HepG2 (cell line): ENCODE data around the gene FAM171A2. TPM values are rescaled to one million over a fixed set of nuclear protein-coding genes. Genes with fewer than 3 reads are reported as not detected.
A peak's percentile ranks its signal among the peaks of the same experiment; 100 is the strongest.

Experiments used
- EED ChIP-seq: sonication (generic); formaldehyde crosslinking; IDR thresholded peaks from 2 replicates; pipeline ENCODE4 v1.5.0; 2020; ENCODE audit warnings: mild to moderate bottlenecking, missing genetic modification reagents
- FOXP1 ChIP-seq, 2 experiments: fragments of 450-650 bp in 1 of 2; IDR thresholded peaks; 2 replicates each; pipeline ENCODE4 v1.6.1; 2017 to 2018; ENCODE audit warnings: antibody characterized with exemption in 1 of 2
- GLMP ChIP-seq: sonication (generic); formaldehyde crosslinking; IDR thresholded peaks from 2 replicates; pipeline ENCODE4 v1.9.0; 2021; ENCODE audit warnings: missing genetic modification reagents, mild to moderate bottlenecking, borderline replicate concordance
- GMEB1 ChIP-seq: sonication (generic); formaldehyde crosslinking; IDR thresholded peaks from 2 replicates; pipeline ENCODE4 v1.5.1; 2020; ENCODE audit warnings: missing genetic modification reagents, mild to moderate bottlenecking, borderline replicate concordance
- HNF4G ChIP-seq, 2 experiments: sonication (generic) in 1 of 2; formaldehyde crosslinking in 1 of 2; IDR thresholded peaks; 2 replicates each; pipeline versions ENCODE4 v1.4.0 to v1.6.1; 2011 to 2020; ENCODE audit warnings: borderline replicate concordance in 2 of 2, low read depth in 2 of 2, mild to moderate bottlenecking in 2 of 2, low read length in 1 of 2, missing genetic modification reagents in 1 of 2, moderate library complexity in 1 of 2
- MAFF ChIP-seq: IDR thresholded peaks from 2 replicates; pipeline ENCODE4 v1.6.1; 2011; ENCODE audit warnings: low read depth, low read length, improper control_type of control experiment
- MLLT10 ChIP-seq: sonication (generic); formaldehyde crosslinking; IDR thresholded peaks from 2 replicates; pipeline ENCODE4 v1.4.0; 2020; ENCODE audit warnings: missing genetic modification reagents
- RXRB ChIP-seq: IDR thresholded peaks from 2 replicates; pipeline ENCODE4 v1.6.1; 2016; ENCODE audit warnings: borderline replicate concordance, missing genetic modification reagents, missing compliant biosample characterization
- SMAD3 ChIP-seq: sonication (generic); formaldehyde crosslinking; IDR thresholded peaks from 2 replicates; pipeline ENCODE4 v1.4.0; 2020; ENCODE audit warnings: missing genetic modification reagents
- SP5 ChIP-seq: IDR thresholded peaks from 2 replicates; pipeline ENCODE4 v1.6.1; 2016; ENCODE audit warnings: low read depth, borderline replicate concordance
- SUZ12 ChIP-seq: fragments of 150-350 bp; IDR thresholded peaks from 2 replicates; pipeline ENCODE4 v1.6.1; 2014; ENCODE audit warnings: low read depth, low read length
- YEATS2 ChIP-seq: sonication (generic); formaldehyde crosslinking; IDR thresholded peaks from 2 replicates; pipeline ENCODE4 v1.4.0; 2020; ENCODE audit warnings: missing genetic modification reagents, borderline replicate concordance
- ZEB1 ChIP-seq: IDR thresholded peaks from 2 replicates; pipeline ENCODE4 v1.6.1; 2012; ENCODE audit warnings: mild to moderate bottlenecking, low read depth, inconsistent platforms; ENCODE audit not compliant: insufficient replicate concordance
- ZNF101 ChIP-seq: sonication (generic); formaldehyde crosslinking; IDR thresholded peaks from 2 replicates; pipeline ENCODE4 v1.4.0; 2020; ENCODE audit warnings: mild to moderate bottlenecking, low read depth, missing genetic modification reagents, borderline replicate concordance
- ZNF12 ChIP-seq: sonication (generic); formaldehyde crosslinking; IDR thresholded peaks from 2 replicates; pipeline ENCODE4 v1.5.0; 2020; ENCODE audit warnings: missing genetic modification reagents
- ZNF234 ChIP-seq: sonication (generic); formaldehyde crosslinking; conservative IDR thresholded peaks from 2 replicates; pipeline ENCODE4 v1.5.1; 2020; ENCODE audit warnings: mild to moderate bottlenecking, missing genetic modification reagents
- ZNF576 ChIP-seq: sonication (generic); formaldehyde crosslinking; IDR thresholded peaks from 2 replicates; pipeline ENCODE4 v1.4.0; 2020; ENCODE audit warnings: mild to moderate bottlenecking, missing genetic modification reagents
- ZNF597 ChIP-seq: sonication (generic); formaldehyde crosslinking; IDR thresholded peaks from 2 replicates; pipeline ENCODE4 v1.5.0; 2020; ENCODE audit warnings: missing genetic modification reagents
- ZNF687 ChIP-seq: sonication (generic); formaldehyde crosslinking; IDR thresholded peaks from 2 replicates; pipeline ENCODE4 v1.5.1; 2020; ENCODE audit warnings: mild to moderate bottlenecking, missing genetic modification reagents, moderate library complexity
- ZNF788 ChIP-seq: sonication (generic); formaldehyde crosslinking; IDR thresholded peaks from 2 replicates; pipeline ENCODE4 v1.5.0; 2020; ENCODE audit warnings: mild to moderate bottlenecking, missing genetic modification reagents, borderline replicate concordance
- ZNF83 ChIP-seq: sonication (generic); formaldehyde crosslinking; IDR thresholded peaks from 2 replicates; pipeline ENCODE4 v1.4.0; 2020; ENCODE audit warnings: missing genetic modification reagents, mild to moderate bottlenecking, borderline replicate concordance
- polyA plus RNA-seq, 8 experiments: library from polyadenylated mRNA; depleted of rRNA in 3 of 8; stranded (reverse) in 7 of 8; unstranded in 1 of 8; fragments of >200 nt; fragmentation: Illumina TruSeq in 4 of 8; extraction: Trizol in 4 of 8; gene quantifications; 2 replicates each; pipeline versions ENCODE4 v1.2.1 to v1.2.3, GENCODE V29; 2011 to 2016; ENCODE audit warnings: low read depth in 4 of 8, missing spikeins in 1 of 8, mixed read lengths in 1 of 8; ENCODE audit not compliant: insufficient read depth in 1 of 8
- total RNA-seq, 5 experiments: library from RNA; depleted of rRNA; stranded (reverse); fragments of >200 nt; fragmentation: Illumina TruSeq; extraction: Trizol; gene quantifications; 2 replicates each; pipeline ENCODE4 v1.2.3, GENCODE V29; 2016; ENCODE audit warnings: low read depth in 1 of 5

The FAM171A2 gene
- total and polyA plus RNA-seq, 2 of the 13 experiments (the other 11 are each of a cell fraction or from before 2014, with no cell fraction given): 1.8 to 3.6 TPM

GRCh38 chr17:44326861-44327444 lies 36.7 kb downstream of the FAM171A2 start (continued):
- TF ChIP-seq FOXP1 (IDR thresholded peaks at IDR 0.05) (no peak), FOXP1 (CRISPR knock-in tag; IDR thresholded peaks at IDR 0.05) (peak; percentile 22; the same call in 1 of the 2 replicates), ZNF101 (CRISPR knock-in tag) (no peak), RXRB (CRISPR knock-in tag) (peak; percentile 45; the same call in 1 of the 2 replicates), ZNF12 (CRISPR knock-in tag) (no peak), ZEB1 (no peak), ZNF234 (CRISPR knock-in tag) (no peak), SUZ12 (no peak), ZNF597 (CRISPR knock-in tag) (no peak), ZNF83 (CRISPR knock-in tag) (0 out of 2 replicates have a peak, but pooled peaks have one; percentile 47), ZNF576 (CRISPR knock-in tag) (no peak), HNF4G (IDR thresholded peaks at IDR 0.05; ENCODE audit: borderline replicate concordance, low read depth, low read length) (peak; percentile 21; the same call in 1 of the 2 replicates), HNF4G (CRISPR knock-in tag; IDR thresholded peaks at IDR 0.05; ENCODE audit: borderline replicate concordance, low read depth) (peak; percentile 42; the same call in 1 of the 2 replicates), GMEB1 (peak; percentile 75; the same call in 1 of the 2 replicates), EED (no peak), GLMP (CRISPR knock-in tag) (no peak), MAFF (no peak), ZNF788 (CRISPR knock-in tag) (peak; percentile 82), SMAD3 (CRISPR knock-in tag) (peak; percentile 86), ZNF687 (CRISPR knock-in tag) (peak; percentile 80), SP5 (peak; percentile 89), MLLT10 (CRISPR knock-in tag) (no peak), YEATS2 (CRISPR knock-in tag) (peak; percentile 89; the same call in 1 of the 2 replicates)
